ENCODE measurements around the gene CDT1. TPM values are rescaled to one million over a fixed set of nuclear protein-coding genes. Genes with fewer than 3 reads are reported as not detected.

The CDT1 gene
- total RNA-seq, 1 experiment from 2014 or later, result 74.1 TPM

DNA sequence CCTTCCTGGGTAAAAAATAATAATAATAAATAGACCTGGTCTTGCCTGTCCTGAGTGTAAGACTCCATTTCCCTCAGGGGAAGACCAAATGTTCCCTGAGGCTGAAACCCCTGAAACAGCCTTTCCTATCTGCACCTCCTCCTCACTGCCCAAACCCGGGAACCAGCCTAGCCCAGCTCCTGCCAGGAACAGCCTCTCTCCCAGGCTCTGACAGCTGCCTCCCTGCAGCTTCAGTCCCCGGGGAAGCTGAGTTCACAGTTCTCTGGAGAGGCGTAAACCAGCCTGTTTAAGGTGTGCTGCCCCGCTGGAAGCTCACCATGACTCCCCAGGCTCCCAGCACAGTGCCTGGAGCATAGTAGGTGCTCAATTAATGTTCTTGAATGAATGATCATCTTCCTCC lies 7.3 kb upstream of the CDT1 start:
- H3K27me3 ChIP-seq (ENCODE audit: insufficient read depth, low read length), result no peaks in the 10 kb centered on the region
- H3K9me3 ChIP-seq (ENCODE audit: control insufficient read depth, low read depth, low read length), result no peaks in the 10 kb centered on the region
- no peak overlapping the region for H2BK120ac ChIP-seq (ENCODE audit: low read depth, low read length, poor library complexity, severe bottlenecking)
- no peak overlapping the region for H3K56ac ChIP-seq (ENCODE audit: insufficient read length, low read depth, low read length)
- H3K23ac ChIP-seq (ENCODE audit: insufficient read length, low read depth, low read length), result no peak overlapping the region
- Mint-ChIP-seq H3K4me3 (no peak overlapping the region), H3K27me3 (ENCODE audit: low read depth) (peaks cover 6% of the 10 kb centered on the region), H3K9me3 (no peaks in the 10 kb centered on the region), H3K27ac (no peak overlapping the region), H3K36me3 (ENCODE audit: insufficient read depth in 1 of 3, low read depth in 3 of 3) (peaks cover 0 to 4% (median 4%) of the 10 kb centered on the region in 3 experiments; a peak in 2 of 7 replicates), H3K4me1 (peaks cover 4 to 25% of the 10 kb centered on the region in 2 experiments; a peak in 3 of 4 replicates)
- H4K91ac ChIP-seq (ENCODE audit: insufficient read length, low read depth, low read length), result no peak overlapping the region
- H3K4me2 ChIP-seq (ENCODE audit: insufficient read depth, insufficient read length, low read length), result no peak overlapping the region
- H3K23me2 ChIP-seq (ENCODE audit: insufficient read length, low read depth, low read length, poor library complexity, severe bottlenecking), result peaks cover 2% of the 10 kb centered on the region
- H3K14ac ChIP-seq (ENCODE audit: insufficient read depth, low read length), result no peak overlapping the region
- H4K8ac ChIP-seq (replicated peaks; ENCODE audit: insufficient read length, low read depth, low read length), result no peak overlapping the region
- no peak overlapping the region for H3K27ac ChIP-seq (ENCODE audit: insufficient read length, low read depth, low read length)
- H4K5ac ChIP-seq (ENCODE audit: insufficient read length, low read depth, low read length), result no peak overlapping the region
- no peaks in the 10 kb centered on the region for H4K20me1 ChIP-seq (ENCODE audit: control insufficient read depth, insufficient read depth, insufficient read length)
- H3K79me1 ChIP-seq (ENCODE audit: insufficient read depth, low read depth, low read length, poor library complexity, severe bottlenecking), result no peaks in the 10 kb centered on the region
- no peak overlapping the region for H2BK15ac ChIP-seq (ENCODE audit: low read depth, low read length)
- no peak overlapping the region for H2AK5ac ChIP-seq (ENCODE audit: insufficient read length, low read length)
- no peak for DNase-seq
- no peak overlapping the region for H3K4ac ChIP-seq (ENCODE audit: low read depth, low read length)
- H2AFZ ChIP-seq (ENCODE audit: low read length), result no peak overlapping the region
- no peaks in the 10 kb centered on the region; the same call in 1 of the 2 replicates for H3K4me1 ChIP-seq (ENCODE audit: insufficient read depth, low read length)
- H3T11ph ChIP-seq (ENCODE audit: low read length), result no peak overlapping the region
- H2BK12ac ChIP-seq (ENCODE audit: insufficient read length, low read depth, low read length), result no peak overlapping the region
- H2BK20ac ChIP-seq (ENCODE audit: low read depth, low read length, poor library complexity, severe bottlenecking), result no peak overlapping the region
- H2BK5ac ChIP-seq (ENCODE audit: insufficient read length, low read length), result no peak overlapping the region
- TF ChIP-seq CTCF (conservative IDR thresholded peaks at IDR 0.05), result no peak
- H3K18ac ChIP-seq (ENCODE audit: insufficient read length, low read depth, low read length), result no peak overlapping the region
- H3K79me2 ChIP-seq (ENCODE audit: insufficient read depth, low read length), result no peaks in the 10 kb centered on the region
- WGBS (ENCODE audit: extremely low coverage, insufficient read length, low lambda C conversion rate), result no CpG with 5 or more reads among the region's 4 CpGs
- no peak overlapping the region for H3K9ac ChIP-seq (ENCODE audit: extremely low read depth, insufficient read length, low read length)

Data from H9 (cell line).